HCT116 (cell line): ENCODE measurements around the gene EEFSEC. TPM values are rescaled to one million over a fixed set of nuclear protein-coding genes. Genes with fewer than 3 reads are reported as not detected.

Experiments used
- ATAC-seq: fragments of 200-7000 bp; cut with Tn5 transposase; 2 replicates; pipeline ENCODE4 v1.9.1; 2020; ENCODE audit warnings: mild to moderate bottlenecking, moderate library complexity
- BruUV-seq: library from RNA; stranded (reverse); fragments of 400-500 nt; replicated peaks from 2 replicates; lab custom pipeline; 2021; lab: Mats Ljungman, UMichigan
- CTCF ChIA-PET: fragments of 300-600 bp; sonication (Branson Sonifier 250); formaldehyde crosslinking; loops from one replicate; lab custom pipeline; 2021; ENCODE audit warnings: antibody characterized with exemption; lab: Charles Lee
- POLR2A ChIA-PET: fragments of 300-600, 350-600 bp; sonication (Branson Sonifier 250); formaldehyde crosslinking; loops from one replicate; lab custom pipeline; 2021; ENCODE audit warnings: antibody characterized with exemption; lab: Charles Lee
- RAD21 ChIA-PET, 2 experiments: fragments of 300-600 bp; sonication (Branson Sonifier 250); formaldehyde crosslinking; loops; one replicate each; lab custom pipeline; 2023; ENCODE audit warnings: low total read pairs in 2 of 2; ENCODE audit not compliant: uncharacterized antibody in 2 of 2, unreplicated experiment in 2 of 2, low non-redundant PET in 1 of 2; lab: Charles Lee
- DNase-seq: peaks from one replicate; pipeline ENCODE4 v3.0.0-alpha.2; 2010; ENCODE audit warnings: low read depth, low spot score
- H2AFZ ChIP-seq: fragments of 200-600 bp; shearing (Covaris generic), sonication (generic); 2 replicates; pipeline ENCODE4 v1.6.1; 2017; ENCODE audit warnings: low read depth, mixed run types, mixed read lengths, antibody characterized with exemption, low read length; ENCODE audit not compliant: poor library complexity, severe bottlenecking
- H3K27ac ChIP-seq: 2 replicates; pipeline ENCODE4 v1.5.1; 2012; ENCODE audit warnings: low read depth, low read length
- H3K27me3 ChIP-seq: fragments of 200-600 bp; sonication (generic); 2 replicates; pipeline ENCODE4 v1.6.1; 2016; ENCODE audit warnings: mixed run types, low read length, mixed read lengths; ENCODE audit not compliant: insufficient read depth
- H3K36me3 ChIP-seq, 2 experiments: fragments of 200-500 bp in 1 of 2; fragments of 200-600 bp in 1 of 2; sonication (Bioruptor generic) in 1 of 2; sonication (generic) in 1 of 2; 2 replicates each; pipeline versions ENCODE4 v1.5.1 to v1.6.1; 2014 to 2016; ENCODE audit warnings: low read length in 2 of 2, inconsistent platforms in 1 of 2, mixed read lengths in 1 of 2, mixed run types in 1 of 2; ENCODE audit not compliant: insufficient read depth in 2 of 2, control insufficient read depth in 1 of 2
- H3K4me1 ChIP-seq, 2 experiments: fragments of 200-600 bp in 1 of 2; sonication (generic) in 1 of 2; 2 replicates each; pipeline versions ENCODE4 v1.5.1 to v1.6.1; 2012 to 2017; ENCODE audit warnings: low read length in 2 of 2, inconsistent platforms in 1 of 2, mild to moderate bottlenecking in 1 of 2, mixed read lengths in 1 of 2, mixed run types in 1 of 2, moderate library complexity in 1 of 2; ENCODE audit not compliant: insufficient read depth in 2 of 2, control insufficient read depth in 1 of 2
- H3K4me2 ChIP-seq: fragments of 200-600 bp; sonication (generic); 2 replicates; pipeline ENCODE4 v1.6.1; 2017; ENCODE audit warnings: mixed run types, low read length, mixed read lengths
- H3K4me3 ChIP-seq, 2 experiments: fragments of 200-600 bp in 1 of 2; sonication (generic) in 1 of 2; replicated peaks in 1 of 2; 2 replicates each; pipeline ENCODE4 v1.5.1; 2011 to 2016; ENCODE audit warnings: low read length in 2 of 2, control low read depth in 1 of 2, low read depth in 1 of 2, mild to moderate bottlenecking in 1 of 2, mixed read lengths in 1 of 2, mixed run types in 1 of 2
- H3K79me2 ChIP-seq: fragments of 200-600 bp; sonication (generic); 2 replicates; pipeline ENCODE4 v1.6.1; 2017; ENCODE audit warnings: mild to moderate bottlenecking, mixed run types, low read length, moderate library complexity, mixed read lengths; ENCODE audit not compliant: insufficient read depth
- H3K9ac ChIP-seq: fragments of 200-600 bp; sonication (generic); 2 replicates; pipeline ENCODE4 v1.6.1; 2016; ENCODE audit warnings: low read length, mixed read lengths
- H3K9me2 ChIP-seq: fragments of 200-600 bp; sonication (generic), shearing (Covaris generic); 2 replicates; pipeline ENCODE4 v1.6.1; 2017; ENCODE audit warnings: mixed run types, mild to moderate bottlenecking, moderate library complexity; ENCODE audit not compliant: insufficient read depth
- H3K9me3 ChIP-seq, 2 experiments: fragments of 200-500 bp in 1 of 2; fragments of 200-600 bp in 1 of 2; sonication (Bioruptor generic) in 1 of 2; sonication (generic) in 1 of 2; 2 replicates each; pipeline ENCODE4 v1.6.1; 2014 to 2017; ENCODE audit warnings: low read length in 2 of 2, mixed read lengths in 2 of 2, inconsistent platforms in 1 of 2, low read depth in 1 of 2, mild to moderate bottlenecking in 1 of 2, mixed run types in 1 of 2, moderate library complexity in 1 of 2; ENCODE audit not compliant: control insufficient read depth in 1 of 2, insufficient read depth in 1 of 2
- H4K20me1 ChIP-seq: fragments of 200-600 bp; sonication (generic), shearing (Covaris generic); 2 replicates; pipeline ENCODE4 v1.6.1; 2017; ENCODE audit warnings: mixed run types, mild to moderate bottlenecking, moderate library complexity; ENCODE audit not compliant: insufficient read depth
- ELF1 ChIP-seq: IDR thresholded peaks from 2 replicates; pipeline ENCODE4 v1.6.1; 2012; ENCODE audit warnings: low read depth, borderline replicate concordance
- EZH2phosphoT487 ChIP-seq: fragments of 200-600 bp; IDR thresholded peaks from 2 replicates; pipeline ENCODE4 v1.6.1; 2018; ENCODE audit warnings: antibody characterized with exemption, borderline replicate concordance
- POLR2A ChIP-seq: IDR thresholded peaks from 2 replicates; pipeline ENCODE4 v1.7.0; 2011; ENCODE audit warnings: borderline replicate concordance; ENCODE audit not compliant: insufficient read depth, insufficient read length; ENCODE audit errors: extremely low read depth
- POLR2AphosphoS5 ChIP-seq: IDR thresholded peaks from 2 replicates; pipeline ENCODE4 v1.6.1; 2011; ENCODE audit warnings: mild to moderate bottlenecking, low read depth, low read length, moderate library complexity
- RAD21 ChIP-seq: IDR thresholded peaks from 2 replicates; pipeline ENCODE4 v1.6.1; 2012; ENCODE audit warnings: low read depth, mild to moderate bottlenecking
- SIN3A ChIP-seq: IDR thresholded peaks from 2 replicates; pipeline ENCODE4 v1.6.1; 2012; ENCODE audit warnings: low read depth
- intact Hi-C: fragments of 100-400 bp; cut with micrococcal nuclease; formaldehyde crosslinking; loops from 2 replicates; pipeline ENCODE4 v1.10.0; 2022
- total RNA-seq: library from RNA; stranded (reverse); gene quantifications from one replicate; pipeline ENCODE4 v1.2.1, GENCODE V29; 2021; ENCODE audit not compliant: unreplicated experiment
- TF ChIP-seq, protein P1 (sequence below): IDR thresholded peaks from 2 replicates; pipeline ENCODE4 v1.6.1; 2011; ENCODE audit warnings: mild to moderate bottlenecking, low read length, moderate library complexity; ENCODE audit not compliant: insufficient replicate concordance; ENCODE audit errors: extremely low read depth
- TF ChIP-seq, protein P2 (sequence below): IDR thresholded peaks from 2 replicates; pipeline ENCODE4 v1.6.1; 2012; ENCODE audit warnings: low read depth
- TF ChIP-seq, protein P3 (sequence below), 3 experiments: fragments of 200-600 bp in 1 of 3; sonication (generic) in 1 of 3; IDR thresholded peaks in 2 of 3; conservative IDR thresholded peaks in 1 of 3; 2 replicates each; pipeline ENCODE4 v1.5.1; 2012 to 2017; ENCODE audit warnings: low read depth in 2 of 3, low read length in 2 of 3, antibody characterized with exemption in 1 of 3, borderline replicate concordance in 1 of 3, control low read depth in 1 of 3, mild to moderate bottlenecking in 1 of 3, mixed read lengths in 1 of 3, mixed run types in 1 of 3, moderate library complexity in 1 of 3; ENCODE audit not compliant: insufficient read depth in 1 of 3

EEFSEC gene
- total RNA-seq, 1 experiment from 2014 or later: 16.1 TPM

DNA sequence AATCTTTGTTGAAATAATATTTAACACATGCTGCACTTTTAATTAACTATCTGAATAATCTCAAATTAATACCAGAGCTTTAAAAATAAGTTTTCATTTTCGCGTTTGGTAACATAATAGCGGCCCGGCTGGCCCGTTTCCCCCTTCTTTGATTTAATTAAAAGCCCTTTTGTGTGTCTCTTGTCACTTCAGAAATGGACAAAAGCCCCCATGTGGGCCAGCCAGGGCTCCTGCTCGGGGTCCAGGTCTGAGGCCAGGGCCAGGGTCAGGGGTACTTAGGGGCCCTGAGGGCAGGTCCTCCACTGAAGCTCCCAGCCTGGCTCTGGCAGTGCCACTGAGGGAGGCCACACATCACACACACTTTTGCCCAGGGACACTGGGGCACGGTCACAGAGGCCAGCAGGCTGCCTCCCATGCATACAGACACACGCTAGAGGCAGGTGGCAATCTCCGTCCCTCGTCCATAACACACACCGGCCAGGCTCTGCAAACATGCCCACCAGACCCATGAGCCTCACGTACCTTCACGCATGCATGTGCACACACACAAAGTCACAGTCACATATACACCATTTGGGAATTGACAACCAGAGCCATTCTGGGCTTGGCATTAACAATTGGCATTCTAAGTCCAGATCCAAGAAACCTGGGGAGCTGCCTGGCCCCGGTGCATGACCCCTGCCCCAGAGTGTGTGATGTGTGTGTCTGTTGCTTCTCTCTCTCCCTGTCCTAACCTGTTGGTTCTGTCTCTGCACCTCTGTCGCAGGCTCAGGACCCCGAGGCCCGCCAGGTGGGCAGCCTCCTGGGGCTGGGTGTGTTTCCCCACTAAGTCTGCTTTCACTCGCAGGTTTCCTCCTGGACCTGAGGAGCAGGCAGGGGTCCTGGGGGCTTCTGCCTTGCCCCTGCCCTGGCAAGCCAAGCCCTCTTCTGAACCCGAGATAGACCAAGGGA lies 274.9 kb downstream of the EEFSEC start:
- H3K27ac ChIP-seq: no peak overlapping the region
- POLR2A ChIA-PET: no interaction called here
- no peak overlapping the region for H2AFZ ChIP-seq
- DNase-seq: no peak
- H3K79me2 ChIP-seq: no peaks in the 10 kb centered on the region
- no peak for ATAC-seq
- H3K4me2 ChIP-seq: no peak overlapping the region
- CTCF ChIA-PET: no interaction called here
- TF ChIP-seq ELF1: no peak
- TF ChIP-seq EZH2phosphoT487: no peak
- TF ChIP-seq, protein P1, sequence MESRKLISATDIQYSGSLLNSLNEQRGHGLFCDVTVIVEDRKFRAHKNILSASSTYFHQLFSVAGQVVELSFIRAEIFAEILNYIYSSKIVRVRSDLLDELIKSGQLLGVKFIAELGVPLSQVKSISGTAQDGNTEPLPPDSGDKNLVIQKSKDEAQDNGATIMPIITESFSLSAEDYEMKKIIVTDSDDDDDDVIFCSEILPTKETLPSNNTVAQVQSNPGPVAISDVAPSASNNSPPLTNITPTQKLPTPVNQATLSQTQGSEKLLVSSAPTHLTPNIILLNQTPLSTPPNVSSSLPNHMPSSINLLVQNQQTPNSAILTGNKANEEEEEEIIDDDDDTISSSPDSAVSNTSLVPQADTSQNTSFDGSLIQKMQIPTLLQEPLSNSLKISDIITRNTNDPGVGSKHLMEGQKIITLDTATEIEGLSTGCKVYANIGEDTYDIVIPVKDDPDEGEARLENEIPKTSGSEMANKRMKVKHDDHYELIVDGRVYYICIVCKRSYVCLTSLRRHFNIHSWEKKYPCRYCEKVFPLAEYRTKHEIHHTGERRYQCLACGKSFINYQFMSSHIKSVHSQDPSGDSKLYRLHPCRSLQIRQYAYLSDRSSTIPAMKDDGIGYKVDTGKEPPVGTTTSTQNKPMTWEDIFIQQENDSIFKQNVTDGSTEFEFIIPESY: no peak
- TF ChIP-seq, all 23 proteins: peak for 0
- no TSS peak for BruUV-seq
- no peaks in the 10 kb centered on the region for H4K20me1 ChIP-seq
- no peak overlapping the region for H3K4me3 ChIP-seq
- peaks cover 1% of the 10 kb centered on the region; the same call in 1 of the 2 replicates for H3K27me3 ChIP-seq
- intact Hi-C loops: loop anchor here (5.0 to 10.0 kb wide), 3 partner anchors 74 to 256 kb away; no protein-coding TSS in a partner anchor
- H3K9me3 ChIP-seq: no peaks in the 10 kb centered on the region
- H3K4me1 ChIP-seq: peaks cover 32 to 44% of the 10 kb centered on the region in 2 experiments
- no peak overlapping the region for H3K9ac ChIP-seq
- no peaks in the 10 kb centered on the region for H3K36me3 ChIP-seq
- RAD21 ChIA-PET: no interaction called here
- H3K9me2 ChIP-seq: no peaks in the 10 kb centered on the region

DNA sequence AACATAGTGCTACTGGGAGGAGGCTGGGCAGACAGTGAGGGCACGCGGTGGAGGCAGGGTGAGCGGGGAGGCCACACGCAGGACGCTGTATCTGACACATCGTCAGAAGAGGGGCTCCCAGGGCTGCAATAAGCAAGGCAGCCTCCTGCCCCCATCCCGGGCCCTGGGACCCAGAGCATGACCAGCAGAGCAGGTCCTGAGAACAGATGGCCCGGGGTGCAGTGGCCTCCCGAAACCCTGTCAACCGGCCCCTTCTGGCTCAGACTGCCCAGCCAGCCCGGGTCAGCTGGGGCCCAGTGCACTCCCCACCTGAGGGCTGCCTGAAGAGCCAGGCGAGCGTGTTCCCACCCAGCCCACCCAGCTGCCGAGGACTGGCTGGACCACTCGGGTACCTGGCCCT lies 276.0 kb downstream of the EEFSEC start:
- ATAC-seq (no peak), DNase-seq (no peak)
- no peak overlapping the region for H3K27ac ChIP-seq
- H4K20me1 ChIP-seq: no peaks in the 10 kb centered on the region
- no peak overlapping the region for H3K4me2 ChIP-seq
- H3K9me3 ChIP-seq: no peaks in the 10 kb centered on the region
- intact Hi-C loops: loop anchor here (5.0 to 10.0 kb wide), 3 partner anchors 73 to 257 kb away; no protein-coding TSS in a partner anchor
- no peak overlapping the region for H3K9ac ChIP-seq
- H3K79me2 ChIP-seq: no peaks in the 10 kb centered on the region
- H3K27me3 ChIP-seq: no peaks in the 10 kb centered on the region
- no peaks in the 10 kb centered on the region for H3K9me2 ChIP-seq
- H3K36me3 ChIP-seq: no peaks in the 10 kb centered on the region
- no peak overlapping the region for H2AFZ ChIP-seq
- H3K4me1 ChIP-seq: peaks cover 27 to 43% of the 10 kb centered on the region in 2 experiments
- ChIA-PET CTCF (no interaction called here), POLR2A (no interaction called here), RAD21 (no interaction called here)
- H3K4me3 ChIP-seq: no peak overlapping the region
- BruUV-seq: no TSS peak
- TF ChIP-seq POLR2A (no peak), SIN3A (no peak), POLR2AphosphoS5 (no peak), RAD21 (no peak)
- TF ChIP-seq, protein P2, sequence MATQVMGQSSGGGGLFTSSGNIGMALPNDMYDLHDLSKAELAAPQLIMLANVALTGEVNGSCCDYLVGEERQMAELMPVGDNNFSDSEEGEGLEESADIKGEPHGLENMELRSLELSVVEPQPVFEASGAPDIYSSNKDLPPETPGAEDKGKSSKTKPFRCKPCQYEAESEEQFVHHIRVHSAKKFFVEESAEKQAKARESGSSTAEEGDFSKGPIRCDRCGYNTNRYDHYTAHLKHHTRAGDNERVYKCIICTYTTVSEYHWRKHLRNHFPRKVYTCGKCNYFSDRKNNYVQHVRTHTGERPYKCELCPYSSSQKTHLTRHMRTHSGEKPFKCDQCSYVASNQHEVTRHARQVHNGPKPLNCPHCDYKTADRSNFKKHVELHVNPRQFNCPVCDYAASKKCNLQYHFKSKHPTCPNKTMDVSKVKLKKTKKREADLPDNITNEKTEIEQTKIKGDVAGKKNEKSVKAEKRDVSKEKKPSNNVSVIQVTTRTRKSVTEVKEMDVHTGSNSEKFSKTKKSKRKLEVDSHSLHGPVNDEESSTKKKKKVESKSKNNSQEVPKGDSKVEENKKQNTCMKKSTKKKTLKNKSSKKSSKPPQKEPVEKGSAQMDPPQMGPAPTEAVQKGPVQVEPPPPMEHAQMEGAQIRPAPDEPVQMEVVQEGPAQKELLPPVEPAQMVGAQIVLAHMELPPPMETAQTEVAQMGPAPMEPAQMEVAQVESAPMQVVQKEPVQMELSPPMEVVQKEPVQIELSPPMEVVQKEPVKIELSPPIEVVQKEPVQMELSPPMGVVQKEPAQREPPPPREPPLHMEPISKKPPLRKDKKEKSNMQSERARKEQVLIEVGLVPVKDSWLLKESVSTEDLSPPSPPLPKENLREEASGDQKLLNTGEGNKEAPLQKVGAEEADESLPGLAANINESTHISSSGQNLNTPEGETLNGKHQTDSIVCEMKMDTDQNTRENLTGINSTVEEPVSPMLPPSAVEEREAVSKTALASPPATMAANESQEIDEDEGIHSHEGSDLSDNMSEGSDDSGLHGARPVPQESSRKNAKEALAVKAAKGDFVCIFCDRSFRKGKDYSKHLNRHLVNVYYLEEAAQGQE: no peak
- TF ChIP-seq, protein P3, sequence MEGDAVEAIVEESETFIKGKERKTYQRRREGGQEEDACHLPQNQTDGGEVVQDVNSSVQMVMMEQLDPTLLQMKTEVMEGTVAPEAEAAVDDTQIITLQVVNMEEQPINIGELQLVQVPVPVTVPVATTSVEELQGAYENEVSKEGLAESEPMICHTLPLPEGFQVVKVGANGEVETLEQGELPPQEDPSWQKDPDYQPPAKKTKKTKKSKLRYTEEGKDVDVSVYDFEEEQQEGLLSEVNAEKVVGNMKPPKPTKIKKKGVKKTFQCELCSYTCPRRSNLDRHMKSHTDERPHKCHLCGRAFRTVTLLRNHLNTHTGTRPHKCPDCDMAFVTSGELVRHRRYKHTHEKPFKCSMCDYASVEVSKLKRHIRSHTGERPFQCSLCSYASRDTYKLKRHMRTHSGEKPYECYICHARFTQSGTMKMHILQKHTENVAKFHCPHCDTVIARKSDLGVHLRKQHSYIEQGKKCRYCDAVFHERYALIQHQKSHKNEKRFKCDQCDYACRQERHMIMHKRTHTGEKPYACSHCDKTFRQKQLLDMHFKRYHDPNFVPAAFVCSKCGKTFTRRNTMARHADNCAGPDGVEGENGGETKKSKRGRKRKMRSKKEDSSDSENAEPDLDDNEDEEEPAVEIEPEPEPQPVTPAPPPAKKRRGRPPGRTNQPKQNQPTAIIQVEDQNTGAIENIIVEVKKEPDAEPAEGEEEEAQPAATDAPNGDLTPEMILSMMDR (IDR thresholded peaks at IDR 0.05 in 2 of 3, conservative IDR thresholded peaks at IDR 0.05 in 1 of 3; ENCODE audit: borderline replicate concordance in 1 of 3, insufficient read depth in 1 of 3, low read depth in 2 of 3, low read length in 2 of 3): no peak
